ENCODE results near the gene TMED9. TPM values are rescaled to one million over a fixed set of nuclear protein-coding genes. Genes with fewer than 3 reads are reported as not detected.

Gene TMED9
- total RNA-seq, 1 donor from 2014 or later = 78.4 TPM

- ChIA-PET POLR2A (no interaction called here), CTCF (no interaction called here)
- Mint-ChIP-seq H3K27me3 (peaks cover 9% of the 10 kb centered on the region), H3K27ac (no peak overlapping the region), H3K9me3 (no peaks in the 10 kb centered on the region), H3K4me3 (no peak overlapping the region), H3K4me1 (no peaks in the 10 kb centered on the region), H3K36me3 (ENCODE audit: low read depth) (no peaks in the 10 kb centered on the region)
- DNase-seq = no peak
- intact Hi-C loops (cut with micrococcal nuclease) = no loop called here
- no peak for TF ChIP-seq CTCF (IDR thresholded peaks at IDR 0.05)
- ATAC-seq (ENCODE audit: low read depth) = no peak
These were observed 27.0 kb upstream of the TMED9 start for GRCh38 chr5:177565046-177565445.

- ChIA-PET CTCF (no interaction called here), POLR2A (no interaction called here)
- Mint-ChIP-seq H3K4me1 (no peaks in the 10 kb centered on the region), H3K27me3 (peaks cover 9% of the 10 kb centered on the region), H3K4me3 (no peak overlapping the region), H3K36me3 (ENCODE audit: low read depth) (no peaks in the 10 kb centered on the region), H3K27ac (no peak overlapping the region), H3K9me3 (no peaks in the 10 kb centered on the region)
- ATAC-seq (ENCODE audit: low read depth) (no peak), DNase-seq (no peak)
- intact Hi-C loops (cut with micrococcal nuclease) = no loop called here
- TF ChIP-seq CTCF (IDR thresholded peaks at IDR 0.05) = no peak
These were observed 23.7 kb upstream of the TMED9 start for GRCh38 chr5:177568326-177568725.

GRCh38 chr5:177569894-177570293 lies 22.1 kb upstream of the TMED9 start:
- intact Hi-C loops (cut with micrococcal nuclease) = no loop called here
- Mint-ChIP-seq H3K4me1 (no peaks in the 10 kb centered on the region), H3K36me3 (ENCODE audit: low read depth) (no peaks in the 10 kb centered on the region), H3K4me3 (no peak overlapping the region), H3K27me3 (peaks cover 9% of the 10 kb centered on the region), H3K9me3 (no peaks in the 10 kb centered on the region), H3K27ac (no peak overlapping the region)
- POLR2A ChIA-PET = no interaction called here
- CTCF ChIA-PET = no interaction called here
- DNase-seq (no peak), ATAC-seq (ENCODE audit: low read depth) (no peak)
- TF ChIP-seq CTCF (IDR thresholded peaks at IDR 0.05) = no peak

GRCh38 chr5:177575488-177575887 lies 16.5 kb upstream of the TMED9 start:
- intact Hi-C loops (cut with micrococcal nuclease) = no loop called here
- no peaks in the 10 kb centered on the region for H3K9me3 Mint-ChIP-seq
- H3K27me3 Mint-ChIP-seq = no peaks in the 10 kb centered on the region
- ChIA-PET POLR2A (no interaction called here), CTCF (no interaction called here)
- H3K4me3 Mint-ChIP-seq = no peak overlapping the region
- no peak overlapping the region for H3K27ac Mint-ChIP-seq
- no peaks in the 10 kb centered on the region for H3K36me3 Mint-ChIP-seq (ENCODE audit: low read depth)
- no peak for TF ChIP-seq CTCF (IDR thresholded peaks at IDR 0.05)
- DNase-seq (no peak), ATAC-seq (ENCODE audit: low read depth) (no peak)
- H3K4me1 Mint-ChIP-seq = no peaks in the 10 kb centered on the region

GRCh38 chr5:177576169-177576568 lies 15.8 kb upstream of the TMED9 start:
- ChIA-PET CTCF (no interaction called here), POLR2A (no interaction called here)
- Mint-ChIP-seq H3K9me3 (no peaks in the 10 kb centered on the region), H3K4me1 (no peaks in the 10 kb centered on the region), H3K27me3 (no peaks in the 10 kb centered on the region), H3K4me3 (no peak overlapping the region), H3K36me3 (ENCODE audit: low read depth) (no peaks in the 10 kb centered on the region), H3K27ac (no peak overlapping the region)
- ATAC-seq (ENCODE audit: low read depth) (no peak), DNase-seq (no peak)
- TF ChIP-seq CTCF (IDR thresholded peaks at IDR 0.05) = no peak
- intact Hi-C loops (cut with micrococcal nuclease) = no loop called here

Data from activated B cell treated with CpG ODN at 0.5 μM for 24 hours (primary cell).